GM10847 (cell line): ENCODE measurements around the gene NBEAL1.

Experiments used
- POLR2A ChIP-seq: IDR thresholded peaks from 2 replicates; pipeline ENCODE4 v1.6.1; 2011; ENCODE audit not compliant: insufficient read length; ENCODE audit errors: extremely low read depth

NBEAL1 gene

DNA sequence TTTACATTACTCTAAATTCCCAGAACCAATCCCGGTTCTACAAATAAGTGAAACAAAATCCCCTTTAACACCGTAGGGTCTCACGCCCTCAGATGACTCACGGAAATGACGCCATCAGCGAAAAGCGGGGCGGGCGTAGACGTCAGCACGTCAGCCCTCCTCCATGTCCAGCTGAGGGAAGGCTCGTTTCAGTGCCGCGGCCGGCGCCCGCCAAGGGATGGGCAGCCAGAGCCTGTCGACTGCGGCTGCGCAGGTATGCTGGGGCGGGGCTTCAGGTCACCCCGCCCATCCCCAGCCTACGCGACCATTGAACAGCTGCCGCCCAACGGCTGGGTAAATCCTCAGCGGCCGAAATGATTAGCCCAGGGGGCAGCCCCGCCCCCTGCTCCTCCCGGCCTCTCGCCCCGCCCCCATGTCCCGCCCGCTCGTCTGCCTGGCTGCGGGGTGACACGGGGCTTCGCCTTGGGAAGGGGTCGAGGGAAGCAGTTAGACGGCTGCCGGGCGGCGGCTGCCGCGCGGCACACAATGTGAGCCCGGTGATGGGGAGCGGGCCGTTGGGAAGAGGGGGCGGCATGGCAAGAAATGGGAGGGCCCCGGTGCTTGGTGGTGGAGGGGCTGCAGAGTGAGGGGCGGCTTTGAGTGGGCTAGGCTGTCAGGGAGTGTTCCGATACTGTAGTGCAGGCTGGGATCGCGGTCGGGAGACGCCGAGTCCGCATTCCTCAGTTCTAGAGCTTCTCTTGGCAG, at the start of gene NBEAL1:
NBEAL1 (plus strand) TSS at position 420 of the 744 bp plus-strand sequence. CDS start 1,510 bp downstream, outside the sequence.
- TF ChIP-seq POLR2A = peak; percentile 44

DNA sequence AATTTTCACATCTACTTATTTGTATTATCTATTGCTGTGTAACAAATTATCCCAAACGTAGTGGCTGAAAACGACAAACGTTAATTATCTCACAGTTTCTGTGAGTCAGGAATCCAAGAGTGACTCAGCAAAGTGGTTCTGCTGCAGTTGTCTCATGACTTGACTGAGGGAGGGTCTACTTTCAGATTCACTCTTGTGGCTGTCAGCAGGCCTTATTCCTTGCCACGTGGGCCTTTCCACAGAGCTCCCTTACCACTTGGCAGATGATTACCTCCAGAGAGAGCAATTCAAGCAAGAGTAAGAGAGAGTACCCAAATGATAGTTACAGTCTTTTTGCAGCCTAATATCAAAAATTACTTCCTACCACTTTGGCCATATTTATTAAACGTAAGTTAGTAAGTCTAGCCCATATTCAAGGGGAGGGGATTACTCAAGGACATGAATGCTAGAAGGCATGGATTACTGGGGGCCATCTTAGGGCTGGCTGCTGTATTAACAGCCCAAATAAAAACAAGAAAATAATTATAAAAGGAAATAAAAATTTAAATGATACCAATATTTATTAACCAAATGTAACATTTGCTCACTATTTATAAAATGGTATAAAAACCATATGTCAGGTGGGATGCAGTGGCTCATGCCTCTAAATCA, 48.7 kb upstream of the NBEAL1 start:
- TF ChIP-seq POLR2A = no peak

DNA sequence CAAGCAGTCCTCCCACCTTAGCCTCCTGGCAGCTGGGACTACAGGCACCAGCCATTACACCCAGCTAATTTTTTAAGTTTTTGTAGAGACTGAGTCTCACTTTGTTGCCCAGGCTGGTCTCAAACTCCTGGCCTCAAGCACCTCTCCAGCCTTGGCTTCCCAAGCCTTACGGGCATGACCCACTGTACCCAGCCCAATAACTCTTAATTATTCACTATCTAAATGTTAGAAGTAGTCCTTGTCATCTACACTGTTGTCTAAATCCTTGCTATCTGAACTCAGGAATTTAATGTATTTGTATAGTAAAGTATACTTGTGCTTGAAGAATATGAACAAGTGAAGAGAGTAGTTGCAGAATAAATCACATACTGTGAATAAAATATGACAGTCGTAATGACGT, 37.9 kb upstream of the NBEAL1 start:
- TF ChIP-seq POLR2A = no peak

DNA sequence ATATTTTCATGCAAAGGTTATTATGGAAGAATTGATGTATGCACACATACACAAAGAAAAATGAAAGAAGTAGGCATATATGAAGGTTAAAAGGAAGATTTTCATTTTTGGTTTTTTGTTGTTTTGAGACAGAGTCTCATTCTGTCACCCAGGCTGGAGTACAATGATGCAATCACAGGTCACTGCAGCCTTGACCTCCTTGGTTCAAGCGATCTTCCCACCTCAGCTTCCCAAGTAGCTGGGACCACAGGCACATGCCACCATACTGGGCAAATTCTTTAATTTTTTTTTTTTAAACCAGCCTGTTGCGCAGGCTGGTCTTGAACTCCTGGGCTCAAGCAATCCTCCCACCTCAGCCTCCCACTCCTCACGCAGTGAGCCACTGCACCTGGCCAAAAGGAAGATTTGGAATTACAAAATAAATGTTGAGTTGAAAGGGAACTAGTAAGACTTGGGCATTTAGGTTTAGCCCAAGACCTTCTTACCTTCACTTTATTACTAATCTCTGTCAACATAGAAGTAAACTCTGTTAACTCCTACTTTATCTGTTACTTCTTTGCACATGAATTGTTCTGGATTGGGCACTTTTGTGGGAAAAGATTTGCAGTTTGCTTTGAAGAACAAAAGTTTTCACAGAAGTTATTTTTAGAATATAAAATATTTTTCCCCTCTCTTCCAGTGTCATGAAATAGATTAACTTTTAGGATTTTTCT, 31.7 kb upstream of the NBEAL1 start:
- TF ChIP-seq POLR2A = no peak

DNA sequence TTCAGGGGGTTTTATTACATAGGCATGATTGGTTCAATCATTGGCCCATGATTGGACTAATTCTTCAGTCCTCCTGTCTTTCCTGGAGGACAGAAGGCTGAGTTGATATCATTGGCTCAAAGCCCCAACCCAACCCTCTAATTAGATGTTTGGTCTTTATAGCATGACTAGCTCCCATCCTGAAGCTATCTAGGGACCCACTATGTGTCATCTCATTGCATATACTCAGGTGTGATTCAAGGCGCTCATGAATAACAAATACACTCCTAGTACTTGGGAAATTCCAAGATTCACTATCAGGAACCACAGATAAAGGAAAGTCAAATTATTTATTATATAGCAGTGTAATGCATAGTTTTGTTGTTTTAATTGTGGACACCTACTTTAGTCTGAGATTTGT, 24.9 kb upstream of the NBEAL1 start:
- TF ChIP-seq POLR2A = no peak

DNA sequence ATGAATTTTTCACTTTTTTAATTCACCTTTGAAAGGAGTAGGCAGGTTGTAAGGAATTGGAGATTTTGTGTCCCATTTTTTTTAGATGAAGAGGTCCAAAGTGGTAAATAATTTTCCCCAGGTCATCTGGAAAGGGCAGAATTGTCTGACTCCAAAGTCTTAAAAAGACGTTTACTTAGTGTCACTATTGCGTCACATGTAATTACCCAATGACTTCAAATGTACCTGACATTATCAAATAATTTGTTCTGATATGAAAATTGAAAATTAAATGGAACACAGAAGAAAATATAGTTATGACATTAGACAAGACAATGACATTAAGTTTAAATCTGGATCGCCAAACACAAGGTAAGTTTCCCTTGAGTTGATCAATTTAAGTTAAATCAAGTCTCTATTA, 24.2 kb upstream of the NBEAL1 start:
- TF ChIP-seq POLR2A = no peak

DNA sequence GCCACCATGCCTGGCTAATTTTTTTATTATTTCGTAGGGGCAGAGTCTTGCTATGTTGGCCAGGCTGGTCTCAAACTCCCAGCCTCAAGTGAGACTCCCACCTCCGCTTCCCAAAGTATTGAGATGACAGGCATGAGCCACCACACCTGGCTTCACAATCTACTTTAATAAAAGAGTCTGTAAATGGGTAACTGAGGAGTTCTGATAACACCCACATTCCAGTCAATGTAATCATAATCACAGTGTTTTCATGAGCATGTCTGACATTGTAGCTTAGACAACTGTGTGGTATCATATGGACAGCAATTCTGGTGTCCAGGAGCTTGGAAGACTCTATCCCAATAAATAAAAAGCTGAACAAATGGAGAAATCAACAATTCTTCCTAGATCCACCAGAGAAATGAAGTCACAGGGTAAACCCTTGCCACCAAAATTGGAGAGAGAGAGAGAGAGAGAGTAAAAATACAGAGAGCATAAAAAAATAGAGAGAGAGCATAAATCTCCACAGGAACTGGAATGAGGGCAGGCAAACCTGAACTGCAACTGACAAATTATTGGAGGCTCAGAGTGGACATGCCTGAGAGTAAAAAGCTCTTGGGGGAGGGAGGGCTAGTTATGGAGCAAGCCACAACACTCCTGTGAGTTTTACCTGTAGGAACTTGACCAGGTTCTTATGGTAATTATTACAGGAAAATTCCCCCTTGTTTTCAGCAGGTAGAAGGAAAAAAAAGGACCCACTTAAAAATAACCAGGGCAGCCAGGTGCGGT, 12.4 kb upstream of the NBEAL1 start:
- no peak for TF ChIP-seq POLR2A

DNA sequence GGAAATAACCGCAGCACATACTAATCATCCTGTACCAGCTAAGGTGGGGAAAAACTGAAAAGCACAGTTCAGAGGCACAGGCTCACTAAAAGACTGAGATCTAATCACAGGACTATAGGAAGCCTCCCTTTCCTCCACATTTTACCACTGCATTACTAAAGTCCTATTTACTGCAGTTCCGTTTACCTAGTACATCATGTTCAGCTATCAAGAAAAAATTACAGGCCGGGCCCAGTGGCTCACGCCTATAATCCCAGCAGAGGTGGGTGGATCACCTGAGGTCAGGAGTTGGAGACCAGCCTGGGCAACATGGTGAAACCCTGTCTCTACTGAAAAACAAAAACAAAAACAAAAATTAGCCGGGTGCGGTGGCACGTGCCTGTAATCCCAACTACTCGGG, 11.0 kb upstream of the NBEAL1 start:
- no peak for TF ChIP-seq POLR2A

DNA sequence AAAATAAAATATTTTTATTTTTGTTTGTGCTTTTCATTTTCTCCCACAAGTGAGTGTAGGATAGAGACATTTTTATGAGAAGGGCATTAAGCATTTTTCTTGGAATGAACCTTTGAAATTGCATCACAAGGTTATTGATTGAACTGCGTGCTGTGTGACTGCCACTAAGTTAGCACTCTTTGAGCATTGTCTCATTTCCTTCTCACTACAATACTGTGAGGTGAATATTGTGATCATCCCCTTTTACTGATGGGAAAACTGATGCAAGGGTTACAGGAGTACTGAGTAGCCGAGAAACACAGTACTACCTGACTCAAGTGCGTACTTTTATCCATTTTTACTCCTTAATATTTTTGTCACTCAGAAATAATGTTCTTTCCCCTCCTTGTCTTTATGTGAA, 2.0 kb downstream of the NBEAL1 start:
- TF ChIP-seq POLR2A = no peak

DNA sequence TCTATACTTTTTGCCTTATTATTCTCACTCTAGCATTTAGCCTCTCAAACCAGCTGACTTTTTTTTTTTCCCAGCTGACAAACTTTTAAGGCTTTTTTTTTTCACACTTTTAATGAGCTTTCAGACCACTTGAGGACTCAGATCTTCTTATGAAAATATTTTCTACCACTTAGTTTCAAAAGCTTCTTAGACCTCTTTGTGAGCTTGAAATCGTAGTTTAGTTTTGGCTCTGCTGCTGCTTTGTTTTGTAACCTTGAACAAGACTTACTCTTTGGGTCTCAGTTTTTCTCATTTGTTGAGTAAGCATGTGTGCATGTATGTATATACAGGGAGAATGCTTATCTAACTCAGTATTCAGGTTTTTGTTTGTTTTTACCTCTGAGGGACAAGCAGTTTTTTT, 3.5 kb downstream of the NBEAL1 start:
- TF ChIP-seq POLR2A = no peak

DNA sequence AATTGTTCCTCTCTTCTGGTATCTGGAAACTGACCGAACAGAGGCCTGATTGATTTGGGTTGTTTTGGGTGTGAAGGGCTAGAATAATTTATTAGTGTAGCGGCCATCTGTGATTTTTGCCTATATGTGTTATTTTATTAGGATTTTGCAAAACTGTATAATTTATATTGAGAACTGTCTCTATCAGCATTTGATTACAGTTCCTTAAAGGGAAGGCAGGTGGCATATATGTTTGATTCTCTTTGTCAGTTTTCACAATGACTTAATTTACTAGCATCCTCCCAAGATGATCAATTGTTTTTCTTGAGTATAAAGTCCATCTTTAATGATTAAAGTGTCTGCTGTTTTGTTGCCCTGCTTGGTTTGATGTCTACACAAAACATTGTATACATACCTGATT, 4.5 kb downstream of the NBEAL1 start:
- no peak for TF ChIP-seq POLR2A

DNA sequence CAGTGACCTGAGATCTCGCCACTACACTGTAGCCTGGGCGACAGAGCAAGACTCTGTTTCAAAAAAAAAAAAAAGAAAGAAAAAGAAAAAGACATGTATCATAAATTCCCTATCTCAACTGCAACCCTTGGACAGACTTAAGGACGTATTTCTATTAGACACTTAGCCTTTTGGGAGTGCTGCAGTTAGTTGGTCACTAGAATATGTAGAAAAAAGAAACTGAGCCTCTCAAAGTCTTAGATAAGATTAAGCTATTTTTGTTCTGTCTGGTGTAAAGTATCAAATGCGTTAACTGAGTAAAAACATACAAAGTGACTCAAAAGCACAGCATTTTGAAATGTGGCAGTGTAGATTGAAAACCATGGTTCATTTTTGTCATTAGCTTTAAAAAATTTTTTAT, 7.3 kb downstream of the NBEAL1 start:
- TF ChIP-seq POLR2A = no peak

DNA sequence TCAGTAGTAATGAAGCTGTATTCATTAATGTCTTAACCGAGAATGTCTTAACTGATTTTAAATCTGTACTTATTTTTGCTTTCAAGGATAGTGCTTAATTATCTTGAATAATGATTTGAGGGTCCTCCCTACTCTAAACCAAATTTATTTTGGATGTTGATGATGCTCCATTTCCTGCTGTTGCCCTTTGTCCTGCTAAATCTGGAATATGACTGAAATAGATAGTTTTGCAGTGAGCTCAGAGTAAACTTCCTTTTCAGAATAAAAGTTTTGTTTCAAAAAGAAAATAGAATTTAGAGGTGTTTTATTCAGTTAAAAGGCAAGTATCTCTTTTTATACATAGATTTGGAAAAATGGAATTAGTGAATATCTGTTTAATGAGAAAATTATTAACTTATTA, 8.1 kb downstream of the NBEAL1 start:
- TF ChIP-seq POLR2A = no peak

DNA sequence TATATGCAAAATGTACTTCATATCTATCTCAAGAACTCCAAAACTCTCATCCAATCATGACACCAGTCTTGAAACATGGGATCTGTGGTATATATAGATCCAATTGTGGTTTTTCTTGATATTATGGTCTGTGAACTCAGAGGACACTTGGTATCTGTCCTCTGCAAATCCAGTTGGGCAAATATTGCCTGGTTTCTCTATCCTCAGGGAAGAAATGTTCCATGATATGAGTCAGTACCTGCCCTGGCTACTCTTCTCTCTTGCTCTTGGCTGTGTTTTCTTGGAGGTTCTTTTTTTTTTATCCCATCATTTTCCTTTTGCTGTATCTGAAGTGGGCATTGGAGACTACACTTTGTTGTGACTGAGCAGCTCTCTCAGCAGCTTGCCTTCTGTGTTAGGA, 10.9 kb downstream of the NBEAL1 start:
- no peak for TF ChIP-seq POLR2A

DNA sequence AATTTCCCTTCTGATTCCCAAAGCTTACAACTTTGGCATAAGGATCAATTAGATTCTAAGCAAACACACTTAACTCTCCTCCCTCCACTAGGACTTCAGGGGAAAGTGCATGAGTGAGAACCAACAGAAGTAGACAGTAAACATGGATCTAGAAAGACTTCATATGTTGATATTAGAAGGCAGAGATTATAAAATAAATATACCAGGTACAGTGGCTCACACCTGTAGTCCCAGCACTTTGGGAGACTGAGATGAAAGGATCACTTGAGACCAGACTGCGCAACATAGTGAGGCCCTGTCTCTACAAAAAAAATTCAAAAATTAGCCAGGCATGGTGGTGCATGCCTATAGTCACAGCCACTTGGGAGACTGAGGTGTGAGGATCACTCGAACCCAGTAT, 15.9 kb downstream of the NBEAL1 start:
- no peak for TF ChIP-seq POLR2A
